Raji (cell line): ENCODE measurements around the gene NEURL2.

Source experiments
- POLR2A ChIP-seq: IDR thresholded peaks from 2 replicates; pipeline ENCODE4 v1.6.1; 2011; ENCODE audit warnings: low read depth, low read length, control low read depth; ENCODE audit not compliant: insufficient read depth

NEURL2 gene

DNA sequence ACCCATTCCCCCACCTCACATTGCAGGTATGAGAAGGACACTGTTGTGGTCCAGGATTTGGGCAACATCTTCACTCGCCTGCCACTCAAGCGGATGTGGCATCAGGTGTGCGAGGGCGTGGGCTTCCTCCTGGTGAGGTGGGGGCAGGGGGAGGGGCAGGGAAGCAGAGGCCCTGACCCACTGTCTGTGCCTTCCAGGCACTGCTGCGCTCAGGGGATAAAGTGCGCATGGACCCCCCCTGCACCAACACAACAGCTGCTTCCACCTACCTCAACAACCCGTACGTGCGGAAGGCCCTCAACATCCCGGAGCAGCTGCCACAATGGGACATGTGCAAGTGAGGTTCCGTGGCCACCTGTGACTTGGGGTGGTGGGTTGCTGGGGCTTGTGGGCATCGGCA is 3.8 kb upstream of the NEURL2 start:
- no peak for TF ChIP-seq POLR2A

DNA sequence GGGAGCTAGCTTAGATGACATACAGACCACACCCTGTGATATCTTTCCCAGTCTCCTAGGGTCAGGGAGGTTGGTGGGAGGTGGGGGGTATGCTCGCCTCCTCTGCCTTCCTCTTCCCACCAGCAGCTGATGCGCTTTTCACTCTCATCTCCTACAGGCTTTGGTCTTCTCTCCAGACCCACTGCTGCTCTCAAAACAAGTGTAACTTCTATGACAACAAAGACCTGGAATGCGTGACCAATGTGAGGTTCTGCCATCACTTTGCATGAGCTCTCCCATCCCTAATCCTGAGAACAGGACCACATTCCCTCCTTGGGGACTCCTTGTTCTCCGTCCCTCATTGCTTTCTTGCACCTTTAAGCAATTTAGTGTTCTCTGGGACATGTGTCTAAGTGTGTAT is 2.8 kb upstream of the NEURL2 start:
- no peak for TF ChIP-seq POLR2A

DNA sequence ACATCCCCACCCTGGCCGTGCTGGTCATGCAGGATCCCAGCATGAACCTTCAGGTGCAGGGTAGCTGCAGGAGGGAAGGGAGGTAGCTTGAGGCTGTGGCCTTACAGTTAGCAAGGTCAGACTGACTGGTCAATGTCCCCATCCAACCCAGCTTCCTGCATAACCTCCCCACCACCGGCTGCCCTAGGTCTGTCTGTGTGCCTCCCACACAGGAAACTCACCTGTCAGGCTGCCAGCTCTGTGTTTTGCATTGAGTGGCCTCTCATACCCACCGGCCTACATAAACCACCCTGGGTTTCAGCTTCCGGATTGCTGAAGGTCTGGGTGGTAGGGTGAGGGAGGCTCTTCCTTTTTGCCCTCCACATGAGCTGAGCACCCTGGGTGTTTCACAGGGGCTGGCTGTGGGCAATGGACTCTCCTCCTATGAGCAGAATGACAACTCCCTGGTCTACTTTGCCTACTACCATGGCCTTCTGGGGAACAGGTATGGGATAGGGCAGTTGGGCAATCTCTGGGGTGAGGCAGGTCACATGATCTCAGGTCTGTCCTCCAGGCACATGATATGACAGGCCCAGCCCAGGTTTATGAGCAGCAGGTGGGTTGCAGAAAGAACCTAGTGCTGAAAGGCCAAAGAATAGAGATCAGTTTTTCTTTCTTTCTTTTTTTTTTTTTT is 2.0 kb upstream of the NEURL2 start:
- no peak for TF ChIP-seq POLR2A

DNA sequence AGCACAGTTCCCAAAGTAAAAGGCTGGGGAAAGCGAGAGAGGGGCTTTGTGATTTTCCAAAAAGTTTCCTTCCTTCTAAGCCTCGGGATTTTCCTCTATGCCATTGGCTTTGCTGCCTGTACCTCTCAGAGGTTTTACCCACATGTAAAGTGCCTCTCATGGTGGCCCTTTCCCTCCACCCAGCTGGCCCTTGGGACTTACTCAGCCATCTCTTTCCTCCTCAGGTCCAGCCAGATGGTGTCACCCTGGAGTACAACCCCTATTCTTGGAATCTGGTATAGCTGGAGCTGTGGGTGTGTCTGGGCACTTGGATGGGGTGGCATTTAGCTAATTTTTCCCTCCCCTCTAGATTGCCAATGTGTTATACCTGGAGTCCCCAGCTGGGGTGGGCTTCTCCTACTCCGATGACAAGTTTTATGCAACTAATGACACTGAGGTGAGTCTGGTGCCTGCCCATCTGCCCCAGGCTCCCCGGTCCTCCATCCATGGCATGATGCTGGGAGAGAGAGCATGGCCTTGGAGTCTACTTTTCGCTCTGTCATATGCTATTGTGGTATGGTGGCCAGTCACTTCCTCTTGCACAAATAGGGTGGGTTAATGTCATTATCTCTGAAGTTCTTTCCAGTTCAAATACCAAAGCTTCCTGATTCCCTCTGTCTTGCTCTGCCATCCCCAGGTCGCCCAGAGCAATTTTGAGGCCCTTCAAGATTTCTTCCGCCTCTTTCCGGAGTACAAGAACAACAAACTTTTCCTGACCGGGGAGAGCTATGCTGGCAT is 1.2 kb upstream of the NEURL2 start:
- TF ChIP-seq POLR2A: no peak

DNA sequence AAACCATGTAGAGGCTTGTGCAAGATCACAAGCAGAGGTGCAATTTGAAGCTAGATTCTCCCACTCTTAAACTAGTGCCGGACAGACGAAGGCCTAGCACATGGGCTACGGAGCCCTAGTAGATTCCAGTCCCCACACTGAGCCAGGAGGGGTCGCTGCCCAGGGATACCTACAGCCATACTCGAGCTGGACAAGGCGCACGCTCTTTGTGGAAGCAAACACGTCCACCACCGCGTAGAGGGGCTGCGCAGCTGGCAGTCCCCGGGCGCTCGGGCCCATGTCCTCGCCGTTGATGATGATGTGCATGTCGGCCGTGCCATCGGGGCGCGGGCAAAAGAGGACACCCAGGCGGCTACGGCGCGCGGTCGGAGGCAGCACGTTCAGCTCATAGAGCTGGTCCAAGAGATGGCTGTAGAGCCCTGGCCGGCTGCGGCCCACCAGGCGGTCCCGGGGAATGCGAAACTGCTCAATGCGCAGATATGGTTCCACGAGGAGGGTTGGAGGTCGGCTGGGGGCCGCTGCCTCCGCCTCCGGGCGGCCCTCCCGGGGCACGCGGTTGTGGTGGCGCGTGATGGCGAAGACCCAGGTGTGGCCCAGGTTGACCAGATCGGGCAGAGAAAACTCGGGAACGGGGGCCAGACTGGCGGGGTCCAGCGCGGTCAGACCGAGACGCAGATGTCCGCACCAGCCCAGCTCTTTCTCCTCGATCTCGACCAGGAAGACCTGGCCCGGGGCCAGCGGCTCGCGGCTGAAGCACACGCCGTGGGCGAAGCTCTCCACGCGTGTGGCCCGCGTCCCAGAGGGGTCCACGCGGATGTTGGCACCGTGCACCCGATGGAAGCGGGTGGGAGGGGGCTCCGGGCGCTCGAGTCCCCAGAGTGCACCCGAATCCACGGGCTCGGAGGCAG is 677 bp downstream of the NEURL2 start:
- no peak for TF ChIP-seq POLR2A

DNA sequence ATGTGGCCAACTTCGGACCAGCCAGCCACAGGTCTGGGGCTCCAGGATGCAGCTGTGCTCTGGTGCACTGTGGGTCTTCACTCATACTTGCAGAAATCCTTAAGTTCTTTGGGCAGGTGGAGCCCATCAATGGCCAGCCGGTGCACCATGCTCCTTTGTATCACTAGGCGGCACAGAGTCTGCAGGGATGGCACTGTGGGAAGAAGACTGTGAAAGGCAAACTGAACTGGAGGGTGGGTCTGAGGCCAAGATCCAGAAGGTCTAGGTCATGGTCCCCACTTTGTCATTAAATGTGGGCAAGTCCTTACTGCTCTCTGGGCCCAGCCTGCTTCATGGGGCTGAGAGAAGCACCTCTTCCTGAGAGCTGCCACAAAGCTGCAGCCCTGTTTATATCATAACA is 2.3 kb downstream of the NEURL2 start:
- no peak for TF ChIP-seq POLR2A

DNA sequence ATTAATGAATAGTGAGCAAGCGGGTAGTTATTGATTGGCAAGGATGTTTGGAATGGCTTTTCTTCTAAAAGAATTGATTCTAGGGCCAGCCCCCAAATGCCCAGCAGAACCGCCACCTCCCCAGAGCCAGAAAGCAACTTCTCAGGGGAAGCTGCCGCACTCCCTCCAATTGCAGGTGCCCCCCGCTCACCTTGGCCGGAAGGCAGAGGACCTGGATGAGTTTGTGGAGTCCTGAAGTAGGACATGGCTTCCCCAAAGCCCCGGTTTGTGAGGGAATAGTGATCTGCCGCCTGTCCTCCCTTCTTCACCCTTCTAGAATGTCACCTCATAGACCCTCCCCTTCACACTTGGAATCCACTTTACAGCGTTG is 3.7 kb downstream of the NEURL2 start, which contains the start of gene SPATA25:
Gene SPATA25 (minus strand): TSS at position 277 of the 370 bp plus-strand sequence. CDS start 32 bp downstream, at position 245.
- no peak for TF ChIP-seq POLR2A

DNA sequence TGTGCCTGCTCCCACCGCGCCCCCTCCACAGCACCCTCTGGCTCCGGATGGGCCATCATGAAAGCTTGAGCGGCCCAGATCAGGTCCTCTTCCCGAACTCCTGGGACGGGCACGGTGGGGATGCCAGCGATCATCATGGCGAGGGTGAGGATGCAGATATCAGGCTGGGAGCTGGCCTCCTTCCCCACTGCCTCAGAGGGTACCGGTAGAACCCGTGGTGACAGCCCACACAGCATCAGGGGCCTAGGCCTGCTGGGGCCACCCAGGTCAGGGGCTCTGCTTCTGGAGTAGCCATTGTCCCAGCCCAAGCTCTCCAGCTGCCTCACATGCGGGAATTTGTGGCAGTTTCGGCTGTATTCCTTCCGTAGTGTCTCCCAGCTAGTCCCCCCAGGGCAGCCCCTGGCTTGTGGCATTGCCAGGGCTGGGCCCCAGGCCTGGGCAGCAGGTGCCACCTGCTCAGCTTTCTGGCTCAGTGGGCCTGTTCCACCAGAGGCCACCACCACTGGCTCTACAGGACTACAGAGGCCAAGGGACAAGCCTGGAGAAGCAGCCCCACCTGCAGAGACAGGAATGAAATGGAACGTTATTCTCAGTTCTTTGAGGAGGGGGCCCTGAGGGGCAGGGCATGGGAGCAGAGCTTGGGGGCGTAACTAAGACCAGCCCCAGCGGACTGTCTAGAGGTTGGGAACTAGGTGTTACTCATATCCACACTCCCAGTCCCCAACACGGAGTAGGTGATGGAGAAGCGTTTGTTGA is 4.2 kb downstream of the NEURL2 start:
- TF ChIP-seq POLR2A: no peak

DNA sequence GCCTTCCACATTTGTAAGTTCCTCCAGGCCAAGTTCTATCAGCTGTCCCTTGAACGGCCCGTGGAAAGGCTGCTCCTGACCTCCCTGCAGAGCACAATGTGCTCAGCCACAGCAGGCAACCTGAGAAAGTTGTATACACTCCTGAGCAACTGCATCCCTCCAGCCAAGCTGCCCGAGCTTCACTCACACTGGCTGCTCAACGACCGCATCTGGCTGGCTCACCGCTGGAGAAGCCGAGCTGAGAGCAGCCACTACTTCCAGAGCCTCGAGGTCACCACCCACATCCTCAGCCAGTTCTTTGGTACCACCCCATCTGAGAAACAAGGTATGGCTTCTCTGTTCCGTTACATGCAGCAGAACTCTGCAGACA is 7.9 kb downstream of the NEURL2 start:
- TF ChIP-seq POLR2A: no peak

DNA sequence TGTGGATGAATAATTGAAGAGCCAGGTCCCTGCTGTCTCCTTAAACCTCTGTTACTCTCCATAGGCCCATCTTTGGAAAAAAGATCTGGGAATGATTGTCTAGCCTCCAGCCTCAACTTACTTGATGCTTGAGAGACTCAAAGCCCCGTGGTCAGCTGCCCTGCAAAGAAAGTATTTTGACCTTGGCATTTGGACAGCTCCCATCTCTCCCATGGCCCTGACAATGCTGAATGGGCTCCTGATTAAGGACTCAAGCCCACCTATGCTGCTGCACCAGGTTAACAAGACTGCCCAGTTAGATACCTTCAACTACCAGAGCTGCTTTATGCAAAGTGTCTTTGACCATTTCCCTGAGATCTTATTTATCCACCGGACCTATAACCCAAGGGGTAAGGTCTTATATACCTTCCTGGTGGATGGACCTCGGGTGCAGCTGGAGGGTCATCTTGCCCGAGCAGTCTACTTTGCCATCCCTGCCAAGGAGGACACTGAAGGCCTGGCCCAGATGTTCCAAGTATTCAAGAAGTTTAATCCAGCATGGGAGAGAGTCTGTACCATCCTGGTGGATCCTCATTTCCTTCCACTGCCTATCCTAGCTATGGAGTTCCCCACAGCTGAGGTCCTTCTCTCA is 8.4 kb downstream of the NEURL2 start:
- TF ChIP-seq POLR2A: no peak

DNA sequence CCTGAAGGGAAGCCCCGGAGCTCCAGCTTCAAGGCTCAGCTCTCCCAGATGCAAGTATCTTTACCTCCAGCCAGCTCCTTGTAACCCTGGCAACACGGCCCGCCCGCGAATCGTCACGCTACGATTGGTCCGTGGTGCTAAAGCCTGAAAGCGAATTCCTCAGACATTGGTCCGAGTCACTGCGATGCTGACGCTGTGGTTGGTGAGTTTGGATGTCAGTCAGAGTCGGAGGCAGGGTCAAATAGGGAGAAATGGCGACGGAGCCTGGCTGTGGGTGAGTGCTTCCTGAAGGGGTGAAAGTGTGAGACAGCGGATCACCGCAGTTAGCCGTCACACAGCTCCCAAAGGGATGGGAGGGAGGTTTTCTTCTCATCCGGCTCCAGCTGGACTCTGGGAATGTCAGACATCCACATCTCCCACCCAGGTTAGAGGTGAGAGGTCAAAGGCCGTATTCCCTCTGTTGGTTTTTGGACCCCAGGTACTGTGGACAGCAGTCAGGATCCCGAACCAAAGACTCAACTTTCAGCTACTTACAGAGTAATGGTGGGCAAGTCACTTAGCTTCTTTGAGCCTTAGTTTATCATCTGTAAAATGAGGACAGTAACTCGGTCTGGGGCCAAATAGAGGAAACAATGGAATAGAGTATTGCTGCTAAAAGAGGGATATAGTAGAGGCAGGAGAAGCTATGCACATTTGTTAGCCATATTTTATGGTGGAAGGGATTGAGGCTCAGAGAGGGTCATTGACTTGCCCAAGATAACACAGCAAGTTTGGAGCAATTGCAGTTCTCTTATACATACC is 9.8 kb downstream of the NEURL2 start, which contains the start of gene ZSWIM1:
Gene ZSWIM1 (plus strand): TSS at position 240 of the 801 bp plus-strand sequence. CDS start 1,366 bp downstream, outside the sequence.
- peak; percentile 98 for TF ChIP-seq POLR2A

DNA sequence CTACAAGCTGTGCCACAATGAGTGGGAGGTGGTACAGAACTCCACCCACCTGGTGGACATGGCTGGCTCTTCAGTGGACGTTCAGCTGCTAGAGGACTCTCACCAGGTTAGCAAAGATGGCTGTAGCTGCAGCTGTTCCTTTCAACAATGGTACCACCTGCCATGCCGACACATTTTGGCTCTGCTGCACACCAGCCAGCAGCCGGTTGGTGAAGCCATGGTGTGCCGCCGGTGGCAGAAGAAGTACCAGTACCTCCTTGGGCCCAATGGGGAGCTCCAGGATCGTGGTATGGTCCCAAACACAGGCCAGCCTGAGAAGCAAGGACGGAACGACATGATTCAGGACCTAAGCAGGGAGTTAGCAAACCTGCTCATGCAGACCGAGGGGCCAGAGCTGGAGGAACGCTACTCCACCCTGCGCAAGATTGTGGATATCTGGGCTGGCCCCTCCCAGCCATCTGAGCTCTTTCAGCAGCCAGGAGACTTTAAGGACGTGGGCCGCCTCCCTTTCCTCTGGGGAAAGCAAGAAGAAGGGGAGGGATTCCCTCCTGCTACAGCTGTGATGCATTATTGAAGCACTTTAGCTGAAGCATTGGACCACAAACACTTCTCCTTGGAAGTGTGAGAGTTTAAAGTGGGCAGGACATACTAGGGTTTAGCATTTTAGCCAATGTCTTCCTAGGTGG is 12.8 kb downstream of the NEURL2 start:
- no peak for TF ChIP-seq POLR2A

DNA sequence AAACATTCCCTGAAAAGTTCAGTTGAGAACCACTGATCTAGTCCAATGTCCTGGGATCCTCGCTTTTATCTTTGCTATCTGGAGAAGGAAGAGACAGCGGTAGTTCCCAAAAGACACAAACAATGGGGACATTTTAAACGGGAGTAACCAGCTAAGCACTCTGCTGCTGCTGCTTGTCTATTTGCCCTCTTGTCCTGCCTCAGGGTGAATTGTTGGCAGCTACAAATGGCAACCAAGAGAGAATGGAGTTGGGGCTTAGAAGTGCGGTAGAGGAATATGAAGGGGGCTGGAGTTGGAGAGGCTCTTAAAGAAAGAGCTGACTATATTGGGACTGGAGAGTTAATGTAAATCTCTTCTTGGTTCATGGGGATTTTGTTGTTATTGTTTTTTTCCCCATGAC is 16.4 kb downstream of the NEURL2 start:
- TF ChIP-seq POLR2A: no peak
